H1 (cell line): ENCODE results near the gene LAMA3. TPM values are rescaled to one million over a fixed set of nuclear protein-coding genes. Genes with fewer than 3 reads are reported as not detected.

Experiments used
- CTCF ChIA-PET: fragments of 300-600 bp; sonication (Branson Sonifier 250); formaldehyde crosslinking; loops from one replicate; lab custom pipeline; 2021; ENCODE audit not compliant: partially characterized antibody; lab: Charles Lee
- POLR2A ChIA-PET: fragments of 300-600 bp; sonication (Branson Sonifier 250); formaldehyde crosslinking; loops from one replicate; lab custom pipeline; 2021; ENCODE audit warnings: inconsistent platforms; ENCODE audit not compliant: partially characterized antibody; lab: Charles Lee
- DNase-seq, 2 experiments: peaks; one replicate each; pipeline versions ENCODE4 v3.0.0 to v3.0.0-alpha.2; 2010 to 2022; ENCODE audit warnings: low spot score in 2 of 2, low read depth in 1 of 2, mixed read lengths in 1 of 2
- FAIRE-seq: peaks from 2 replicates; lab custom pipeline; 2011; peaks lifted over from hg19 to GRCh38; lab: Jason Lieb, UNC
- H2AFZ ChIP-seq: 2 replicates; pipeline ENCODE4 v1.8.1; 2012; ENCODE audit warnings: low read length, inconsistent platforms
- H2AK5ac ChIP-seq: 2 replicates; pipeline ENCODE4 v1.6.1; 2013; ENCODE audit warnings: low read depth, low read length
- H2BK120ac ChIP-seq: replicated peaks from 2 replicates; pipeline ENCODE3; 2013; ENCODE audit warnings: low read depth, low read length, inconsistent platforms
- H2BK12ac ChIP-seq: 2 replicates; pipeline ENCODE4 v1.6.1; 2013; ENCODE audit warnings: low read depth, low read length
- H2BK15ac ChIP-seq: 2 replicates; pipeline ENCODE4 v1.6.1; 2013; ENCODE audit warnings: low read length
- H2BK20ac ChIP-seq: 2 replicates; pipeline ENCODE4 v1.6.1; 2013; ENCODE audit warnings: low read length
- H2BK5ac ChIP-seq: 2 replicates; pipeline ENCODE4 v1.6.1; 2013; ENCODE audit warnings: low read depth, low read length
- H3K14ac ChIP-seq: 2 replicates; pipeline ENCODE4 v1.6.1; 2013; ENCODE audit warnings: inconsistent platforms; ENCODE audit not compliant: insufficient read length
- H3K18ac ChIP-seq: 2 replicates; pipeline ENCODE4 v1.6.1; 2013; ENCODE audit warnings: low read length; ENCODE audit errors: extremely low read depth
- H3K23ac ChIP-seq: 2 replicates; pipeline ENCODE4 v1.6.1; 2013; ENCODE audit warnings: inconsistent platforms; ENCODE audit not compliant: insufficient read length
- H3K23me2 ChIP-seq: 2 replicates; pipeline ENCODE4 v1.6.1; 2013; ENCODE audit warnings: low read depth, low read length
- H3K27ac ChIP-seq: 2 replicates; pipeline ENCODE4 v1.6.1; 2011; ENCODE audit warnings: low read depth, low read length, inconsistent platforms
- H3K27me3 ChIP-seq, 4 experiments: replicated peaks in 1 of 4; 1 replicate in 1 of 4; 2 replicates in 3 of 4; pipeline versions ENCODE4 v1.6.1 to v1.8.1; 2011 to 2013; ENCODE audit warnings: low read length in 3 of 4, mild to moderate bottlenecking in 3 of 4, inconsistent platforms in 2 of 4, mixed read lengths in 2 of 4, moderate library complexity in 1 of 4; ENCODE audit not compliant: control insufficient read depth in 3 of 4, insufficient read depth in 3 of 4; ENCODE audit errors: extremely low read depth in 1 of 4
- H3K36me3 ChIP-seq, 4 experiments: 2 replicates each; pipeline versions ENCODE4 v1.6.1 to v1.8.1; 2011 to 2013; ENCODE audit warnings: mild to moderate bottlenecking in 4 of 4, low read length in 3 of 4, moderate library complexity in 2 of 4, control low read depth in 1 of 4, inconsistent platforms in 1 of 4; ENCODE audit not compliant: insufficient read depth in 4 of 4, control insufficient read depth in 2 of 4
- H3K4ac ChIP-seq: replicated peaks from 2 replicates; pipeline ENCODE3; 2013; ENCODE audit warnings: low read length, low read depth, mixed read lengths, inconsistent platforms; ENCODE audit not compliant: insufficient read length
- H3K4me1 ChIP-seq, 4 experiments: replicated peaks in 1 of 4; 1 replicate in 1 of 4; 2 replicates in 3 of 4; pipeline versions ENCODE4 v1.6.1 to v1.8.1; 2011 to 2013; ENCODE audit warnings: low read length in 3 of 4, inconsistent platforms in 2 of 4, mixed read lengths in 1 of 4; ENCODE audit not compliant: insufficient read depth in 4 of 4, control insufficient read depth in 3 of 4
- H3K4me2 ChIP-seq, 2 experiments: 2 replicates each; pipeline versions ENCODE4 v1.6.1 to v1.8.1; 2011 to 2013; ENCODE audit warnings: low read depth in 2 of 2, low read length in 2 of 2, control low read depth in 1 of 2, inconsistent platforms in 1 of 2, mild to moderate bottlenecking in 1 of 2; ENCODE audit not compliant: insufficient read depth in 1 of 2
- H3K4me3 ChIP-seq, 4 experiments: fragments of 200-600, 300-600 bp in 1 of 4; sonication (generic), shearing (Covaris generic), sonication (Bioruptor Twin) in 1 of 4; 2 replicates each; pipeline versions ENCODE4 v1.5.1 to v1.8.1; 2011 to 2016; ENCODE audit warnings: low read length in 4 of 4, low read depth in 3 of 4, control low read depth in 2 of 4, inconsistent platforms in 2 of 4, mild to moderate bottlenecking in 2 of 4, mixed read lengths in 1 of 4, moderate library complexity in 1 of 4; ENCODE audit not compliant: insufficient read depth in 2 of 4; ENCODE audit errors: extremely low read depth in 1 of 4
- H3K56ac ChIP-seq: replicated peaks from 2 replicates; pipeline ENCODE3; 2013; ENCODE audit warnings: low read depth, mild to moderate bottlenecking, mixed read lengths, low read length, inconsistent platforms; ENCODE audit not compliant: insufficient read length
- H3K79me1 ChIP-seq: 2 replicates; pipeline ENCODE4 v1.6.1; 2013; ENCODE audit warnings: low read depth, low read length, control low read depth
- H3K79me2 ChIP-seq, 2 experiments: 2 replicates each; pipeline versions ENCODE4 v1.6.1 to v1.8.1; 2012 to 2013; ENCODE audit warnings: low read length in 2 of 2, mild to moderate bottlenecking in 2 of 2, inconsistent platforms in 1 of 2; ENCODE audit not compliant: insufficient read depth in 2 of 2, control insufficient read depth in 1 of 2
- H3K9ac ChIP-seq, 4 experiments: replicated peaks in 1 of 4; 1 replicate in 1 of 4; 2 replicates in 3 of 4; pipeline versions ENCODE4 v1.6.1 to v1.8.1; 2011 to 2013; ENCODE audit warnings: low read depth in 3 of 4, low read length in 3 of 4, control low read depth in 2 of 4, mild to moderate bottlenecking in 2 of 4, moderate library complexity in 2 of 4, inconsistent platforms in 1 of 4; ENCODE audit errors: extremely low read depth in 1 of 4
- H3K9me3 ChIP-seq, 2 experiments: 2 replicates each; pipeline versions ENCODE4 v1.6.1 to v1.8.1; 2012 to 2013; ENCODE audit warnings: mild to moderate bottlenecking in 2 of 2, moderate library complexity in 2 of 2, control low read depth in 1 of 2, inconsistent platforms in 1 of 2, low read depth in 1 of 2, low read length in 1 of 2, mixed read lengths in 1 of 2; ENCODE audit not compliant: insufficient read depth in 2 of 2
- H4K20me1 ChIP-seq, 2 experiments: replicated peaks in 1 of 2; 2 replicates each; pipeline versions ENCODE3 to v1.8.1; 2011 to 2013; ENCODE audit warnings: inconsistent platforms in 2 of 2, low read length in 2 of 2, mild to moderate bottlenecking in 1 of 2; ENCODE audit not compliant: insufficient read depth in 2 of 2, control insufficient read depth in 1 of 2
- H4K5ac ChIP-seq: 2 replicates; pipeline ENCODE4 v1.6.1; 2013; ENCODE audit warnings: low read length, low read depth, mixed read lengths, inconsistent platforms; ENCODE audit not compliant: insufficient read length
- H4K8ac ChIP-seq: 2 replicates; pipeline ENCODE4 v1.8.0; 2013; ENCODE audit warnings: mild to moderate bottlenecking, moderate library complexity, low read length, inconsistent platforms; ENCODE audit not compliant: insufficient read depth; ENCODE audit errors: extremely low read depth
- H4K91ac ChIP-seq: replicated peaks from 2 replicates; pipeline ENCODE3; 2013; ENCODE audit warnings: low read length, mixed read lengths, inconsistent platforms; ENCODE audit not compliant: insufficient read length
- BRCA1 ChIP-seq: IDR thresholded peaks from 2 replicates; pipeline ENCODE4 v1.6.1; 2012; ENCODE audit warnings: low read depth, low read length, improper control_type of control experiment
- CBX5 ChIP-seq: fragments of 300-800, 300-1000 bp; sonication (generic); IDR thresholded peaks from 2 replicates; pipeline ENCODE4 v1.7.1; 2016; ENCODE audit warnings: antibody characterized with exemption, low read length, low read depth
- CBX8 ChIP-seq: fragments of 300-800, 300-1000 bp; sonication (generic); IDR thresholded peaks from 2 replicates; pipeline ENCODE4 v1.7.1; 2016; ENCODE audit warnings: low read depth, low read length, borderline replicate concordance
- GTF2F1 ChIP-seq: IDR thresholded peaks from 2 replicates; pipeline ENCODE4 v1.6.1; 2012; ENCODE audit warnings: low read depth, low read length, improper control_type of control experiment, borderline replicate concordance
- PHF8 ChIP-seq: fragments of 200-600 bp; sonication (generic); conservative IDR thresholded peaks from 2 replicates; pipeline ENCODE4 v1.7.1; 2012; ENCODE audit warnings: low read depth, mild to moderate bottlenecking, inconsistent platforms, low read length, moderate library complexity
- POLR2A ChIP-seq, 2 experiments: IDR thresholded peaks; 1 replicate in 1 of 2; 2 replicates in 1 of 2; pipeline ENCODE4 v1.6.1; 2011; ENCODE audit warnings: low read depth in 2 of 2, low read length in 2 of 2, mild to moderate bottlenecking in 2 of 2; ENCODE audit errors: control extremely low read depth in 1 of 2
- RAD21 ChIP-seq, 2 experiments: IDR thresholded peaks in 1 of 2; conservative IDR thresholded peaks in 1 of 2; 2 replicates each; pipeline ENCODE4 v1.6.1; 2011; ENCODE audit warnings: low read depth in 2 of 2, low read length in 2 of 2, improper control_type of control experiment in 1 of 2, inconsistent platforms in 1 of 2, mild to moderate bottlenecking in 1 of 2, moderate library complexity in 1 of 2
- RNF2 ChIP-seq: fragments of 200-900, 300-1000 bp; sonication (generic); IDR thresholded peaks from 2 replicates; pipeline ENCODE4 v1.7.1; 2016; ENCODE audit warnings: borderline replicate concordance, low read depth, mild to moderate bottlenecking, antibody characterized with exemption, low read length; ENCODE audit not compliant: poor library complexity, severe bottlenecking; ENCODE audit errors: missing control alignments
- ZNF274 ChIP-seq: IDR thresholded peaks from 2 replicates; pipeline ENCODE4 v1.7.0; 2012; ENCODE audit warnings: low read length, borderline replicate concordance; ENCODE audit errors: extremely low read depth
- whole genome bisulfite sequencing, 2 experiments: shearing (Covaris generic) in 1 of 2; methylation state at CpG; one replicate each; pipeline versions ENCODE4 v1.1.6 to v1.1.7; 2013 to 2015; ENCODE audit warnings: low lambda C conversion rate in 2 of 2, mixed read lengths in 2 of 2, inconsistent platforms in 1 of 2, low coverage in 1 of 2, missing lambda C conversion rate in 1 of 2; ENCODE audit not compliant: insufficient replicate concordance in 2 of 2, insufficient coverage in 1 of 2, insufficient read length in 1 of 2; ENCODE audit errors: extremely low coverage in 1 of 2, missing lambda C conversion rate in 1 of 2; 5-methylcytosine and 5-hydroxymethylcytosine counted together
- polyA plus RNA-seq, 7 experiments: library from polyadenylated mRNA; depleted of rRNA in 3 of 7; stranded (reverse) in 5 of 7; unstranded in 2 of 7; fragments of >200 nt in 5 of 7; fragments of 200-250 nt in 2 of 7; gene quantifications; 1 replicate in 5 of 7; 2 replicates in 1 of 7; 4 replicates in 1 of 7; pipeline versions ENCODE4 v1.2.1 to v1.2.3, GENCODE V29; 2011 to 2013; ENCODE audit warnings: missing spikeins in 2 of 7, mixed read lengths in 2 of 7
- total RNA-seq: library from RNA; stranded (reverse); fragmentation: NEBNext Ultra II Directional; extraction: Animal tissue kit (Norgen Biotek cat#: 25700); gene quantifications from 2 replicates; pipeline ENCODE4 v1.2.1, GENCODE V29; 2021

The LAMA3 gene
- total and polyA plus RNA-seq, 2 of the 8 experiments (the other 6 are each of a cell fraction or from before 2014, with no cell fraction given), result 0.76 to 5.0 TPM

GRCh38 chr18:23912356-23912755 lies 223.1 kb downstream of the LAMA3 start:
- Histone ChIP-seq H3K79me2 (no peaks in the 10 kb centered on the region), H4K8ac (no peak overlapping the region), H3K4ac (no peak overlapping the region), H2BK5ac (no peak overlapping the region), H4K91ac (no peak overlapping the region), H2BK120ac (no peak overlapping the region), H3K9ac (no peak overlapping the region), H3K56ac (no peak overlapping the region), H3K18ac (no peak overlapping the region), H2AFZ (no peak overlapping the region), H3K9me3 (no peaks in the 10 kb centered on the region), H2BK12ac (no peak overlapping the region), H3K4me3 (no peak overlapping the region), H3K23me2 (no peaks in the 10 kb centered on the region), H3K23ac (no peak overlapping the region), H3K4me1 (no peaks in the 10 kb centered on the region), H2BK15ac (no peak overlapping the region), H3K36me3 (no peaks in the 10 kb centered on the region), H3K4me2 (no peak overlapping the region), H2BK20ac (no peak overlapping the region), H3K27ac (no peak overlapping the region), H3K79me1 (no peaks in the 10 kb centered on the region), H4K20me1 (no peaks in the 10 kb centered on the region), H3K27me3 (no peaks in the 10 kb centered on the region), H3K14ac (no peak overlapping the region), H4K5ac (no peak overlapping the region), H2AK5ac (no peak overlapping the region)
- CTCF ChIA-PET, result interaction anchor here (1.1 kb wide), 1 partner anchor 14 kb away, joined by 4 read pairs; no protein-coding TSS in a partner anchor
- POLR2A ChIA-PET, result no interaction called here
- WGBS, 2 experiments, result 88% methylated on average over 3 of the region's 3 CpGs; no CpG with 5 or more reads in 1 of the 2 experiments
- no peak for FAIRE-seq
- DNase-seq, result no peak
- TF ChIP-seq CBX5 (no peak), CBX8 (no peak), RNF2 (no peak), GTF2F1 (no peak), BRCA1 (no peak), RAD21 (IDR thresholded peaks at IDR 0.05 in 1 of 2, conservative IDR thresholded peaks at IDR 0.05 in 1 of 2; ENCODE audit: low read depth in 2 of 2, low read length in 2 of 2) (no peak), PHF8 (no peak), POLR2A (IDR thresholded peaks at IDR 0.05; ENCODE audit: control extremely low read depth in 1 of 2, low read depth in 2 of 2, low read length in 2 of 2) (no peak), ZNF274 (no peak)
